ENCODE data around the gene MIDN. TPM values are rescaled to one million over a fixed set of nuclear protein-coding genes. Genes with fewer than 3 reads are reported as not detected.
A peak's percentile ranks its signal among the peaks of the same experiment; 100 is the strongest.

MIDN gene
- total RNA-seq, 1 donor from 2014 or later = 325 TPM

GRCh38 chr19:1258707-1259205 is 10.4 kb downstream of the MIDN start:
- Mint-ChIP-seq H3K4me3 (ENCODE audit: unreplicated experiment) (no peak overlapping the region), H3K27me3 (ENCODE audit: unreplicated experiment) (peaks cover 20% of the 10 kb centered on the region), H3K9me3 (ENCODE audit: unreplicated experiment) (peaks cover 27% of the 10 kb centered on the region), H3K27ac (ENCODE audit: unreplicated experiment) (peak overlapping the region; percentile 64), H3K4me1 (ENCODE audit: low read depth, unreplicated experiment) (peaks cover 24% of the 10 kb centered on the region), H3K36me3 (ENCODE audit: unreplicated experiment) (no peaks in the 10 kb centered on the region)
- TF ChIP-seq, protein P1, sequence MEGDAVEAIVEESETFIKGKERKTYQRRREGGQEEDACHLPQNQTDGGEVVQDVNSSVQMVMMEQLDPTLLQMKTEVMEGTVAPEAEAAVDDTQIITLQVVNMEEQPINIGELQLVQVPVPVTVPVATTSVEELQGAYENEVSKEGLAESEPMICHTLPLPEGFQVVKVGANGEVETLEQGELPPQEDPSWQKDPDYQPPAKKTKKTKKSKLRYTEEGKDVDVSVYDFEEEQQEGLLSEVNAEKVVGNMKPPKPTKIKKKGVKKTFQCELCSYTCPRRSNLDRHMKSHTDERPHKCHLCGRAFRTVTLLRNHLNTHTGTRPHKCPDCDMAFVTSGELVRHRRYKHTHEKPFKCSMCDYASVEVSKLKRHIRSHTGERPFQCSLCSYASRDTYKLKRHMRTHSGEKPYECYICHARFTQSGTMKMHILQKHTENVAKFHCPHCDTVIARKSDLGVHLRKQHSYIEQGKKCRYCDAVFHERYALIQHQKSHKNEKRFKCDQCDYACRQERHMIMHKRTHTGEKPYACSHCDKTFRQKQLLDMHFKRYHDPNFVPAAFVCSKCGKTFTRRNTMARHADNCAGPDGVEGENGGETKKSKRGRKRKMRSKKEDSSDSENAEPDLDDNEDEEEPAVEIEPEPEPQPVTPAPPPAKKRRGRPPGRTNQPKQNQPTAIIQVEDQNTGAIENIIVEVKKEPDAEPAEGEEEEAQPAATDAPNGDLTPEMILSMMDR (IDR thresholded peaks at IDR 0.05; ENCODE audit: partially characterized antibody, unreplicated experiment) = no peak
- DNase-seq = no peak

DNA sequence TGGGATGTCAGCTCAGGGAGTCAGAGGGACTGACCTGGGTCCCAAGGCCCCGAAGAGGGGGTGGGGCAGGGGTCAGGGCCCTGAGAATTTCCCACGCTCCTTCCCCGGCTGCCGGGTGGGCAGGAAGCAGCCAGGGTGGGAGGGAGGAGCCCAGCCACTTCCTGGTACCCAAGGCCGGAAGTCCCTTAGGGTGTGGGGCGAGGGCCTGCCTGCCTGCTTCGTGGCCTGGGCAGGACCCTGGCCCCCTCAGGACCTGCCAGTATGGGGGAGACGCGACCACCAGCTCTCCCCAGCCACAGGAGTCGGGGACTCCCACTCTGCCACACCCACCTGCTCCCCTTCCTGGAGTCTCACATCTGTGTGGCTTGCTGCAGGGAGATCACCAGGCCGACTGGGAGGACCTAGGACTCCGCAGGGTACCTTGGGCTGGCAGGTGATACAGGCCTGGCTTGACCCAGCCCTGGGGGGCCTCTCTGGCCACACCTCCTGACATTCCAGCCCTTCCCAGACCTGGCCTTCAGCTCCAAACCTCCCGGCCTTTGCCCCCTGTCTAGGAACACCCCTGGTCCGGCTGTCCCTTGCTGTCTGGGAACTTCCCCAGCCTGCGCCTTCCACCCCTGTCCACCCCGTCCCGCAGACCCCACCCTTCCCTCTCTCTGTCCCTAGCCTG is 11.0 kb downstream of the MIDN start:
- H3K27ac Mint-ChIP-seq (ENCODE audit: unreplicated experiment) = no peak overlapping the region
- TF ChIP-seq, protein P1 (IDR thresholded peaks at IDR 0.05; ENCODE audit: partially characterized antibody, unreplicated experiment) = no peak
- peaks cover 22% of the 10 kb centered on the region for H3K27me3 Mint-ChIP-seq (ENCODE audit: unreplicated experiment)
- H3K4me1 Mint-ChIP-seq (ENCODE audit: low read depth, unreplicated experiment) = peaks cover 24% of the 10 kb centered on the region
- DNase-seq = peak; percentile 68
- H3K9me3 Mint-ChIP-seq (ENCODE audit: unreplicated experiment) = peaks cover 29% of the 10 kb centered on the region
- H3K4me3 Mint-ChIP-seq (ENCODE audit: unreplicated experiment) = no peak overlapping the region
- H3K36me3 Mint-ChIP-seq (ENCODE audit: unreplicated experiment) = no peaks in the 10 kb centered on the region

GRCh38 chr19:1259876-1260748 is 11.7 kb downstream of the MIDN start:
- DNase-seq = no peak
- Mint-ChIP-seq H3K4me3 (ENCODE audit: unreplicated experiment) (peak overlapping the region; percentile 49), H3K36me3 (ENCODE audit: unreplicated experiment) (no peaks in the 10 kb centered on the region), H3K27me3 (ENCODE audit: unreplicated experiment) (peaks cover 15% of the 10 kb centered on the region), H3K4me1 (ENCODE audit: low read depth, unreplicated experiment) (peaks cover 25% of the 10 kb centered on the region), H3K9me3 (ENCODE audit: unreplicated experiment) (peaks cover 24% of the 10 kb centered on the region), H3K27ac (ENCODE audit: unreplicated experiment) (no peak overlapping the region)
- TF ChIP-seq, protein P1 (IDR thresholded peaks at IDR 0.05; ENCODE audit: partially characterized antibody, unreplicated experiment) = no peak

GRCh38 chr19:1260749-1261537 is 12.6 kb downstream of the MIDN start:
- H3K4me1 Mint-ChIP-seq (ENCODE audit: low read depth, unreplicated experiment) = peaks cover 30% of the 10 kb centered on the region
- peak; percentile 97 for DNase-seq
- H3K36me3 Mint-ChIP-seq (ENCODE audit: unreplicated experiment) = no peaks in the 10 kb centered on the region
- H3K9me3 Mint-ChIP-seq (ENCODE audit: unreplicated experiment) = peaks cover 22% of the 10 kb centered on the region
- TF ChIP-seq, protein P1 (IDR thresholded peaks at IDR 0.05; ENCODE audit: partially characterized antibody, unreplicated experiment) = no peak
- H3K27me3 Mint-ChIP-seq (ENCODE audit: unreplicated experiment) = peaks cover 16% of the 10 kb centered on the region
- H3K27ac Mint-ChIP-seq (ENCODE audit: unreplicated experiment) = no peak overlapping the region
- peak overlapping the region; percentile 85 for H3K4me3 Mint-ChIP-seq (ENCODE audit: unreplicated experiment)
